ENCODE data around the gene NCOA1. TPM values are rescaled to one million over a fixed set of nuclear protein-coding genes. Genes with fewer than 3 reads are reported as not detected.

NCOA1 gene
- total RNA-seq, 1 donor from 2014 or later: 29.0 TPM

DNA sequence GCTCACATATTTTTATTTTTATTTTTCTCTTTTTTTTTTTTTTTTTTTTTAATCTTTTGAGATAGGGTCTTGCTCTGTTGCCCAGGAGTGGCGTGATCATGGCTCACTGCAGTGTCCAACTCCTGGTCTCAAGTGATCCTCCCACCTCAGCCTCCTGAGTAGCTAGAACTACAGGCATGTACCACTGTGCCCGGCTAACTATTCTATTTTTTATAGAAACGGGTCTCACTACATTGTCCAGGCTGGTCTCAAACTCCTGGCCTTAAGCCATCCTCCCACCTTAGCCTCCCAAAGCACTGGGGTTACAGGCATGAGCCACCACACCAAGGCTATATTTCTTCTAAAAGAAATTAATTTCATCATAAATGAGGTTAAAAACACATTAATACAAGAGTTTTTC lies 256.2 kb downstream of the NCOA1 start:
- TF ChIP-seq, protein P1, sequence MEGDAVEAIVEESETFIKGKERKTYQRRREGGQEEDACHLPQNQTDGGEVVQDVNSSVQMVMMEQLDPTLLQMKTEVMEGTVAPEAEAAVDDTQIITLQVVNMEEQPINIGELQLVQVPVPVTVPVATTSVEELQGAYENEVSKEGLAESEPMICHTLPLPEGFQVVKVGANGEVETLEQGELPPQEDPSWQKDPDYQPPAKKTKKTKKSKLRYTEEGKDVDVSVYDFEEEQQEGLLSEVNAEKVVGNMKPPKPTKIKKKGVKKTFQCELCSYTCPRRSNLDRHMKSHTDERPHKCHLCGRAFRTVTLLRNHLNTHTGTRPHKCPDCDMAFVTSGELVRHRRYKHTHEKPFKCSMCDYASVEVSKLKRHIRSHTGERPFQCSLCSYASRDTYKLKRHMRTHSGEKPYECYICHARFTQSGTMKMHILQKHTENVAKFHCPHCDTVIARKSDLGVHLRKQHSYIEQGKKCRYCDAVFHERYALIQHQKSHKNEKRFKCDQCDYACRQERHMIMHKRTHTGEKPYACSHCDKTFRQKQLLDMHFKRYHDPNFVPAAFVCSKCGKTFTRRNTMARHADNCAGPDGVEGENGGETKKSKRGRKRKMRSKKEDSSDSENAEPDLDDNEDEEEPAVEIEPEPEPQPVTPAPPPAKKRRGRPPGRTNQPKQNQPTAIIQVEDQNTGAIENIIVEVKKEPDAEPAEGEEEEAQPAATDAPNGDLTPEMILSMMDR (IDR thresholded peaks at IDR 0.05): no peak
- no peaks in the 10 kb centered on the region for H3K9me3 Mint-ChIP-seq (ENCODE audit: unreplicated experiment)

DNA sequence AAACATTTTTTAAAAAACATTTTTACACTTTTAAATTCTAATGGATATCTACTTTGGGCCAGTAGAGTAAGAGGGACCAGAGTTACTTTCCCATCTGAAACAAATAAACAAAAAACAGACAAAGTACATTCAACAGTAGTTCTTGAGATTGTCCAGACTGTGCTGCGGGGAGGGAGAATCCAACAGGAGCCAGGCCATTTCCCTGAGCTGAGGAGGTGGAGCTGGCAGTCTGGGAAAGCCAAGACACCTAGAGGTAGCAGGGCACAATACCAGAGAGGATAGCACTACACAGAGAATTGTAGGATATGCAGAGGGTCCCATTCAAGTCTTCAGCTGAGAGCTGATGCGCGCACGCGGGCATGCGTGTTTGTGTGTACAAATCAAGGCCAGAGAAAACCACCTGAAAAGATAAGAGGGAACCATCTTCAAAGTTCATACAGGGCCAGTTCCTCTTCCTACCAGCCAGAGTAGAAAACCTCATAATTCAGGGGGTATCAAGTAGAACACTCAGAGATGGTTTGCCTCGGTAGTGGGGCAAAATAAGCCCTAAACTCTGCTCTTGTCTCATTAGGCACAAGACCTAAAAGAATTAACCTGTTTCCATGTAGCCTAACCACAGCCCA lies 258.1 kb downstream of the NCOA1 start:
- Mint-ChIP-seq H3K4me1 (ENCODE audit: unreplicated experiment) (no peaks in the 10 kb centered on the region), H3K27ac (ENCODE audit: unreplicated experiment) (no peak overlapping the region), H3K4me3 (ENCODE audit: unreplicated experiment) (no peak overlapping the region), H3K9me3 (ENCODE audit: unreplicated experiment) (no peaks in the 10 kb centered on the region), H3K36me3 (ENCODE audit: unreplicated experiment) (peaks cover 12% of the 10 kb centered on the region), H3K27me3 (ENCODE audit: unreplicated experiment) (no peaks in the 10 kb centered on the region)
- DNase-seq (ENCODE audit: extremely low spot score, unreplicated experiment): no peak
- TF ChIP-seq, protein P1 (IDR thresholded peaks at IDR 0.05): no peak

More for the DNA sequence above, 256.2 kb downstream of the NCOA1 start:
- Mint-ChIP-seq H3K4me1 (ENCODE audit: unreplicated experiment) (no peaks in the 10 kb centered on the region), H3K27me3 (ENCODE audit: unreplicated experiment) (no peaks in the 10 kb centered on the region), H3K4me3 (ENCODE audit: unreplicated experiment) (no peak overlapping the region), H3K36me3 (ENCODE audit: unreplicated experiment) (peaks cover 26% of the 10 kb centered on the region), H3K27ac (ENCODE audit: unreplicated experiment) (no peak overlapping the region)
- no peak for DNase-seq (ENCODE audit: extremely low spot score, unreplicated experiment)

DNA sequence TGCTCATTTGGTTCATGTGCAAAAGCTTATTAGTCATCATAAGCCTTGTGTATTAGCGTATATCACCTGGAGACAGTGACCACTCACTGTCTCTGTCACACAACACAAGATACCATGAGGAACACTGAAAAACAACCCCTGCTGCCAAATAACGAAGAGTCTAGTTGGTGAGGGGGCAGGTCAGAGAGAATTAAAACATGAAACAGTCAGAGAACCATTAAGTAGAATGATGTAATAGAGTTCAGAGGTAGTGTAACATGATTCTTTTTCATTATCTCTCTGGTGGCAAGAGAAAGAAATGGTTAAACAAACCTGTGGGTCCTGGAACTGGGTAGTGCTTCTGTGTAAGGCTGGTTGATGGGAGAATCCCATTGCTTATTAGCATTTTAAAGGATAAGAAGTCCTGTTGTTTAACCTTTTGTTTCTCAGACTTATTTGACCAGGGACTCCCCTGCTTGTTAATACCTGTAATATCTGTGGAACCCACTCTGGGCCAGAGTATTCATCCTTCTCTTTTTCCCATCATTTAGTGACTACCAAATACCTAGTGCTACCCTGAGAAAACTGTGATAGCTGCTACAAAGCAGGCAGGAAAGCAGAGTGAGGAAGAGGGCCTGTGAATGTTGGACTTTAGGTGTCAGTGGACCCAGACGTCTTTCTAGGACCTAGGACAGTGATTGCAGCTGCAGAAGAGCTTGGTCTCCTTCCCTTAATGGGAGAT lies 264.1 kb downstream of the NCOA1 start:
- Mint-ChIP-seq H3K27ac (ENCODE audit: unreplicated experiment) (no peak overlapping the region), H3K36me3 (ENCODE audit: unreplicated experiment) (peaks cover 14% of the 10 kb centered on the region), H3K9me3 (ENCODE audit: unreplicated experiment) (no peaks in the 10 kb centered on the region), H3K27me3 (ENCODE audit: unreplicated experiment) (no peaks in the 10 kb centered on the region), H3K4me1 (ENCODE audit: unreplicated experiment) (peaks cover 1% of the 10 kb centered on the region), H3K4me3 (ENCODE audit: unreplicated experiment) (no peak overlapping the region)
- TF ChIP-seq, protein P1 (IDR thresholded peaks at IDR 0.05): no peak
- no peak for DNase-seq (ENCODE audit: extremely low spot score, unreplicated experiment)

DNA sequence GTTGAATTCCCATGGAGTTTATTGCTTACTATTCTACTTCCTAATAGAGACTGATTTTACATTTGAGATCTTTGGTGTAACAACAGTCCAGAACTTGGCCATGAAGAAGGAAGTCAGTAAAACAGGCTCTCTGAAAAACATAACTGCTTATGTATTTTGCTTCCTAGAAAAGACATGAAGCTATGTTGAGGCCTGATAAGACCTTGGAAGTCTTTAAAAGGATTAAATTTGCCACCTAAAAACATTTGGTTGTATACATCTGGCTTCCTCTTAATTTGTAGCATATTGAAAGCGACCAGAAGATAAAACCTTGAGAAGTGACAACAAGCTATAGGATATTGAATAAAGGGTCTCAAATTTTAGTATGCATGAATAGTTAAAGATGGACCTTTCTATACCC lies 265.7 kb downstream of the NCOA1 start:
- Mint-ChIP-seq H3K9me3 (ENCODE audit: unreplicated experiment) (no peaks in the 10 kb centered on the region), H3K4me3 (ENCODE audit: unreplicated experiment) (no peak overlapping the region), H3K27me3 (ENCODE audit: unreplicated experiment) (no peaks in the 10 kb centered on the region), H3K36me3 (ENCODE audit: unreplicated experiment) (peaks cover 20% of the 10 kb centered on the region), H3K4me1 (ENCODE audit: unreplicated experiment) (peaks cover 1% of the 10 kb centered on the region), H3K27ac (ENCODE audit: unreplicated experiment) (no peak overlapping the region)
- TF ChIP-seq, protein P1 (IDR thresholded peaks at IDR 0.05): no peak
- DNase-seq (ENCODE audit: extremely low spot score, unreplicated experiment): no peak

DNA sequence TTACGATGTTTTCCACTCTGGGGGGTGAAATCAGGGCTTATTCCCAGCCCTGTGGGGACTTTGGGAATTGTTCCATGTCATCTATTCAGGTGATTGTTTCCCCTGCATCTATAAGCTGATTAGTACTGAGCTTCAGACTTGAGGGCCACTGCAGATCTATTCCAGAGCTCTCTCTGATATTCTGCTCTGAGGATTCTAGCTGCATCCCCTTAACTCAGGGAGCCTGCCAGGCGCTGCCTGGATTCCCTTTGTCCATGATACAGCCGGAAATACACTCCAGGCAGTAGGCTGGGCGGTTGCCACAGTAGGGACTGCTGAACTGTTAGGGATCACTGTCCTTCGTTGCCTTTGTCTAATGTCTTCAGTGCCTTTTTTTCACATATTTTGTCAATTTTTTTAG lies 270.8 kb downstream of the NCOA1 start:
- no peak overlapping the region for H3K4me3 Mint-ChIP-seq (ENCODE audit: unreplicated experiment)

More for the DNA sequence above, 270.8 kb downstream of the NCOA1 start:
- TF ChIP-seq, protein P1 (IDR thresholded peaks at IDR 0.05): no peak
- Mint-ChIP-seq H3K27ac (ENCODE audit: unreplicated experiment) (no peak overlapping the region), H3K27me3 (ENCODE audit: unreplicated experiment) (no peaks in the 10 kb centered on the region), H3K36me3 (ENCODE audit: unreplicated experiment) (peaks cover 42% of the 10 kb centered on the region), H3K9me3 (ENCODE audit: unreplicated experiment) (no peaks in the 10 kb centered on the region), H3K4me1 (ENCODE audit: unreplicated experiment) (peaks cover 1% of the 10 kb centered on the region)
- no peak for DNase-seq (ENCODE audit: extremely low spot score, unreplicated experiment)

All from osteocyte (in vitro differentiated cells).